Measurements from ENCODE around the gene PRKAG2.

GRCh38 chr7:151608031-151608551 lies 268.8 kb downstream of the PRKAG2 start:
- TF ChIP-seq POLR2A (IDR thresholded peaks at IDR 0.05), result no peak
- TF ChIP-seq CTCF (IDR thresholded peaks at IDR 0.05), result no peak
